AG09319 (cell line): ENCODE measurements around the gene SSMEM1.
"Not testable (repeated sequence)": the region's sequence is repeated elsewhere in the genome, so short reads cannot be mapped to it uniquely, and the experiment has no call there.

Experiments
- DNase-seq: peaks from one replicate; pipeline ENCODE4 v3.0.0-alpha.2; 2010; ENCODE audit warnings: low read depth; ENCODE audit errors: extremely low read depth
- TF ChIP-seq, protein P1 (sequence below): IDR thresholded peaks from 2 replicates; pipeline ENCODE4 v1.5.1; 2011; ENCODE audit warnings: low read depth, mild to moderate bottlenecking, inconsistent platforms, low read length, moderate library complexity

SSMEM1 gene

DNA sequence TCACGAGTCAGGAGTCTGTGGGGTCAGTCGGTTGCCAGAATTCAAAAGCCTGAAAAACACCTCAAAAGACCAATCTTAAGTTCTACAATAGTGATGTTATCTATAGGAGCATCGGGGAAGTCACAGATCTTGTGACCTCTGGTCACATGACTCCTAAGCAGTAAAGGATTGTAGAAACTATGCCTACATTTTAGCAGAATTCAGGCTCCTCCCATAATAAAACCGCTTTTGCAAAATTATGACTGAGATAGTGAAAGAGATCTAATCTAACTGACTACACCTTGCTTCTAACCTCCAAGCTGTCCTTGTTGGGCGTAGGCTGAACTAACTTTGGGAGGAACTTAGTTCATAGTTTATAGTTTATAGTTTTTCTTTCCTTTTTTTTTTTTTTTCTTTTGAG is 16.6 kb downstream of the SSMEM1 start:
- DNase-seq: no peak
- TF ChIP-seq, protein P1, sequence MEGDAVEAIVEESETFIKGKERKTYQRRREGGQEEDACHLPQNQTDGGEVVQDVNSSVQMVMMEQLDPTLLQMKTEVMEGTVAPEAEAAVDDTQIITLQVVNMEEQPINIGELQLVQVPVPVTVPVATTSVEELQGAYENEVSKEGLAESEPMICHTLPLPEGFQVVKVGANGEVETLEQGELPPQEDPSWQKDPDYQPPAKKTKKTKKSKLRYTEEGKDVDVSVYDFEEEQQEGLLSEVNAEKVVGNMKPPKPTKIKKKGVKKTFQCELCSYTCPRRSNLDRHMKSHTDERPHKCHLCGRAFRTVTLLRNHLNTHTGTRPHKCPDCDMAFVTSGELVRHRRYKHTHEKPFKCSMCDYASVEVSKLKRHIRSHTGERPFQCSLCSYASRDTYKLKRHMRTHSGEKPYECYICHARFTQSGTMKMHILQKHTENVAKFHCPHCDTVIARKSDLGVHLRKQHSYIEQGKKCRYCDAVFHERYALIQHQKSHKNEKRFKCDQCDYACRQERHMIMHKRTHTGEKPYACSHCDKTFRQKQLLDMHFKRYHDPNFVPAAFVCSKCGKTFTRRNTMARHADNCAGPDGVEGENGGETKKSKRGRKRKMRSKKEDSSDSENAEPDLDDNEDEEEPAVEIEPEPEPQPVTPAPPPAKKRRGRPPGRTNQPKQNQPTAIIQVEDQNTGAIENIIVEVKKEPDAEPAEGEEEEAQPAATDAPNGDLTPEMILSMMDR: no peak

DNA sequence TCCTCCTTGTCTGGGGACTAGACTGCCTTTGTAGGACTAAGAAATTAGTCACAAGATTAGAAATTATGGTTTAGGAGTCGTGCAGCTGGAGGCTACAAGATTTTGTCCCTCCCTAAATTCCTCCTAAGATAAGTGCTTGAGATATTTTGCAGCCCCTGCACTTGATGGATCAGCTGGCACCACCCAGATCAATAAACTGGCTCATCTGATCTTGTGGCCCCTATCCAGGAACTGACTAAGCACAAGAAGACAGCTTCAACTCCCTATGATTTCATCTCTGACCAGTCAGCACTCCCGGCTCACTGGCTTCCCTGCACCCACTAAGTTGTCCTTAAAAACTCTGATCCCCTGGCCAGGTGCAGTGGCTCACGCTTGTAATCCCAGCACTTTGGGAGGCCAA is 17.3 kb downstream of the SSMEM1 start:
- DNase-seq: not testable (repeated sequence)

DNA sequence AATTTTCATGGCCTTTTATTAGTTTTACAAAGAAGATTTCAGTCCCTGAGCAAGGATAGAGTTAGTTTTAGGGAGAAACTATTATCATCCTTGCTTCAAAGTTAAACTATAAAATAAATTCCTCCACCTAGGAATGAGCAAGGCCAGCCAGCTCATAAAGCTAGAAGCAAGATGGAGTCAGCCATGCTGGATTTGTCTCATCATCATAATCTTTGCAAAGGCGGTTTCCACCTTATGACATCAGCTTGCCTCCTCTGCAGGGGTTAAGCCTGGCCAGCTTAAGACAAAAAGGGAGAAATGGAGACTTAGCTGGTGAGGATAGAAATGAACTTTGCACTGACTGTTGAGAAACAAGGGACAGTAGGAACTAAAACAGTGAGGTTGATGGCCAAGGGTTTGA is 18.7 kb downstream of the SSMEM1 start:
- TF ChIP-seq, protein P1: no peak
- DNase-seq: no peak

DNA sequence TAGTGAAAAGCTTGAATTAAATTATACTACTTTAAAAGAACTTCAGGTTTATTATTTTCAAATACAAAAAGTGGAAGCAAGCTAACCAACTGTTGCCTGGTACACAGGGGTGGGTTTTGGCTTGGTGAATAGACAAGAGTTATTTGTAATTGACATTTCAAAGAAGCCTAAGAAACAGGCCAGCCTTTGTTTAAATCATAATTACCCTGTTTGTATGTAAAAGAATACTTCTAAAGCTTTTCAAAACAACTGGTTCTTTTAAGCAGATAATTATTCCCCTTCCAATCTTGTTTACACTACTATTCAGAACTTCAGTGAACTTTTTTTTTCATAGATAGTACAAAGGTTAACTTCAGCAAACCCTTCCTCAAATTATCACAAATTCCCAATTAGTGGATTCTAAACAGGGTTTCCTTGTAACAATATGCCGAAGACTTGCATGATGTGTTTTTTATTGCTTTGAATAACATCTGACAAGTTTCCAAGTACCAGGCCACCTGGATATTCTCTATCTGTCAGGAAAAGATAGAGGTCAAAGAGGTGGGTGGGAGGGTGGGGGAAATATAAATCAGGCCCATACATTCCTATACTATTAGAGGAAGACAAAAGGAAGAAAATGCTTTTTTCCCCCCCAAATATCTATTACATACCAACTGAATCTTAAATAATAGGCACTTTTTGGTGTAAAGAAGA is 20.4 kb downstream of the SSMEM1 start:
- TF ChIP-seq, protein P1: no peak
- no peak for DNase-seq

DNA sequence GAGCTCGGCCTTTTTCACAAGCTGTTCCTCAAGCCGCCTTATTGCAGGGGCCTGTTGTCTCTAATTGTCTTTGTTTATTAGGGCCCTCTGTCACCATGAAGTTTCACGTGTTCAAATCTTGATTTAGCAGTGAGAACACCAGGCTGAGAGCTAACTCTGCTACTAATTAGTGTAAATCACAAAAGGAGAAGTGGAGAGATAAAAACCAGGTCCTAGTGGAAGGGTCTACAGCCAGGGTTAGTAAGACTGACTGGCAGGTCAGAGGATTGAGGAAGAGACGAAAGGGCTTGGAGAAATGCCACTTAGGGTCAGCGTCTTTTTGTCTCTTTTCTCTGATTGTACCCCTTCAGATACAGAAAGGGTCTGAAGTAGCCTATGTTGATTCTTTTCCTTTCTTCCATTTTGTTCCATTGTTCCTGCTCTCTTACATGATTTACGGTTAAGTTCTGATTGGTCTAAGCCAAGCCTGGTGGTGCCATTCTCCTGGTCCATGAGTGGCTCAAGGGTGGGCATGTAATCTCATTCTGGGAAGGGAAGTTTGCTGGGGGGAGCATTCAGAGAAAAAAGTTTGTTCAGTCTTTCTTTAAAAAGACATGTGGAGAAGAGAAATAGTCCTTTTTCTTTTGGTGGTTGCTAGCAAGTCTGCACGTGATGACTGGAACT is 21.3 kb downstream of the SSMEM1 start:
- DNase-seq: no peak
- TF ChIP-seq, protein P1: no peak

DNA sequence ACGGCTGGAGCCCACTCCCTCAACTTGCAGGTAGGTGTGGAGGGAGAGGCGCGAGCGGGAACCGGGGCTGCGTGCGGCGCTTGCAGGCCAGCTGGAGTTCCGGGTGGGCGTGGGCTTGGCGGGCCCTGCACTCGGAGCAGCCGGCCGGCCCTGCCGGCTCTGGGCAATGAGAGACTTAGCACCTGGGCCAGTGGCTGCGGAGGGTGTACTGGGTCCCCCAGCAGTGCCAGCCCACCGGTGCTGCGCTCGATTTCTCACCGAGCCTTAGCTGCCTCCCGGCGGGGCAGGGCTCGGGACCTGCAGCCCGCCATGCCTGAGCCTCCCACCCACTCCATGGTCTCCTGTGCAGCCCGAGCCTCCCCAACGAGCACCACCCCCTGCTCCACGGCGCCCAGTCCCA is 22.3 kb downstream of the SSMEM1 start:
- DNase-seq: not testable (repeated sequence)

DNA sequence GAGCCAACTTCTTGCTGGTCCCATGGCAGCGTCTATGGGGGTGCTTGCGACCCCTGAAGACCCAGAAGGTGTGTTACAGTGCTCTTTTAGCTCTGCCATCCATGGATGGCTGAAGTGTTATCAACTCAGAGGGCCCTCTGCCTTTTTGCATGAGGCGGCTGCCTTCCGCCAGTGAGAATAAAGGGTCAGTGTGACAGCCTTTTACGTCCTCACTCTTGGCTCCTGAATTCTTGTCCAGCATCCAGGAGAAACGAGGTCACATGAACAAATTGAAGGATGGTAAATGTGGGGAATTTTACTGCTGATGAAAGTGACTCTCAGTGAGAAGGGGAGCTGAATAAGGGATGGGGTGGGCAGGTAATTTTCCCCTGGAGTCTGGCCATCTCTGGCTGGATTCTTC is 24.1 kb downstream of the SSMEM1 start:
- TF ChIP-seq, protein P1: no peak
- no peak for DNase-seq

DNA sequence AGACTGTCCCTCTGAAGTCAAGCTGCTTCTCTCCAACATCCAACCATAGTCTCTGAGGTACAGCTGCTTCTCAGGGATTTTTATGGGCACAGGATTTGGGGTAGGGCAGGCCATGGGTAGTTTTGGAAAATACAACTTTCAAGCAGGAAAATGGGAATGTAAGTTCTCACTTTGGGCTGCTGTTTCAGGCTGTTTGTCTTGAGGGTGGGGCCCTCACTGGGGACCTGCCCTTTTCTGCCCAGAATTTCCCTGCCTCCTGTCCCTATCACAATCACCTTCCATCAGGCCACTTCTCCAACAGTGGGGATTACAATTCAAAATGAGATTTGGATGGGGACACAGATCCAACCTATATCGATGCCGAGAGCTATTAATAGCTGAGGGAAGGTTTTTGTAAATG is 24.5 kb downstream of the SSMEM1 start:
- TF ChIP-seq, protein P1: no peak
- no peak for DNase-seq
